SU-DHL-6 (cell line): ENCODE results near the gene TARS1.

Experiments used
- EZH2phosphoT487 ChIP-seq: fragments of 200-600 bp; sonication (generic), shearing (Covaris generic); conservative IDR thresholded peaks from 2 replicates; pipeline ENCODE4 v1.6.1; 2018; ENCODE audit warnings: mild to moderate bottlenecking, antibody characterized with exemption, low read length, moderate library complexity, mixed read lengths
- TF ChIP-seq, protein P1 (sequence below): fragments of 200-600 bp; sonication (generic); IDR thresholded peaks from one replicate; pipeline ENCODE4 v1.5.1; 2017; ENCODE audit warnings: antibody characterized with exemption, mild to moderate bottlenecking, low read length, moderate library complexity; ENCODE audit not compliant: insufficient read depth, poor library complexity, severe bottlenecking

DNA sequence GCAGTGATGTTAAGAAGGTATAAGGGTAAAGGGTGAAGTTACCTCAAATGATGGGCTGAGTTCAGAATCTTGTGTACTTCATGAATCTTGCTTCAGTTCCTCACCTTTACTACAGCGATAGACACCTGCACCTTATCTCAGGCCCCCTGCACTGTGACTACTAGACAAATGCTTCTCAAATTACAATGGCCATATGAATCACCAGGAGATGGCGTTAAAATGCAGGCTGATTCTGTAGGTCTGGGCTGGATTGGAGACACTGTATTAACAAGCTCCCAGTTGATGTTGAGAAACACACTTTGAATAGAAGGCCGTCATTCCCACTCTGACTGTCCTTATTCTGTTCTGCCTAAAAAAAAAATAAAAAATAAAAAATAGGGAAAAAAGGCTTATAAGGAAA lies 29.8 kb downstream of the TARS1 start:
- TF ChIP-seq, protein P1, sequence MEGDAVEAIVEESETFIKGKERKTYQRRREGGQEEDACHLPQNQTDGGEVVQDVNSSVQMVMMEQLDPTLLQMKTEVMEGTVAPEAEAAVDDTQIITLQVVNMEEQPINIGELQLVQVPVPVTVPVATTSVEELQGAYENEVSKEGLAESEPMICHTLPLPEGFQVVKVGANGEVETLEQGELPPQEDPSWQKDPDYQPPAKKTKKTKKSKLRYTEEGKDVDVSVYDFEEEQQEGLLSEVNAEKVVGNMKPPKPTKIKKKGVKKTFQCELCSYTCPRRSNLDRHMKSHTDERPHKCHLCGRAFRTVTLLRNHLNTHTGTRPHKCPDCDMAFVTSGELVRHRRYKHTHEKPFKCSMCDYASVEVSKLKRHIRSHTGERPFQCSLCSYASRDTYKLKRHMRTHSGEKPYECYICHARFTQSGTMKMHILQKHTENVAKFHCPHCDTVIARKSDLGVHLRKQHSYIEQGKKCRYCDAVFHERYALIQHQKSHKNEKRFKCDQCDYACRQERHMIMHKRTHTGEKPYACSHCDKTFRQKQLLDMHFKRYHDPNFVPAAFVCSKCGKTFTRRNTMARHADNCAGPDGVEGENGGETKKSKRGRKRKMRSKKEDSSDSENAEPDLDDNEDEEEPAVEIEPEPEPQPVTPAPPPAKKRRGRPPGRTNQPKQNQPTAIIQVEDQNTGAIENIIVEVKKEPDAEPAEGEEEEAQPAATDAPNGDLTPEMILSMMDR: no peak
- no peak for TF ChIP-seq EZH2phosphoT487
